ENCODE results near the gene ISX. TPM values are rescaled to one million over a fixed set of nuclear protein-coding genes. Genes with fewer than 3 reads are reported as not detected.
"Not testable (repeated sequence)": the region's sequence is repeated elsewhere in the genome, so short reads cannot be mapped to it uniquely, and the experiment has no call there.

The ISX gene
- not detected for polyA plus RNA-seq

- Mint-ChIP-seq H3K4me1 (no peaks in the 10 kb centered on the region), H3K27me3 (ENCODE audit: low read depth in 3 of 3) (peaks cover 0 to 9% (median 3%) of the 10 kb centered on the region in 3 donors), H3K27ac (no peak within 1 kb of the TSS), H3K4me3 (no peak within 1 kb of the TSS), H3K36me3 (no peaks in the 10 kb centered on the region), H3K9me3 (peaks cover 0 to 2% (median 0%) of the 10 kb centered on the region in 6 donors)
- no peak for DNase-seq
These were observed at the start of gene ISX for GRCh38 chr22:35065796-35066218. ISX (plus strand) TSS chr22:35066158; CDS start chr22:35067088, 930 bp downstream.

GRCh38 chr22:35016909-35017308 lies 49.0 kb upstream of the ISX start:
- Mint-ChIP-seq H3K27ac (no peak overlapping the region), H3K4me1 (no peaks in the 10 kb centered on the region), H3K27me3 (ENCODE audit: low read depth in 3 of 3) (peaks cover 0 to 2% (median 2%) of the 10 kb centered on the region in 3 donors)

GRCh38 chr22:35018995-35019394 lies 47.0 kb upstream of the ISX start:
- no peak overlapping the region for H3K4me3 Mint-ChIP-seq
- no peaks in the 10 kb centered on the region for H3K4me1 Mint-ChIP-seq
- peaks cover 0 to 2% (median 0%) of the 10 kb centered on the region in 6 donors for H3K9me3 Mint-ChIP-seq
- H3K36me3 Mint-ChIP-seq, result no peaks in the 10 kb centered on the region
- H3K27ac Mint-ChIP-seq, result no peak overlapping the region
- H3K27me3 Mint-ChIP-seq (ENCODE audit: low read depth in 3 of 3), result peaks cover 5 to 6% (median 5%) of the 10 kb centered on the region in 3 donors
- no peak for DNase-seq

More at GRCh38 chr22:35016909-35017308, 49.0 kb upstream of the ISX start:
- no peak for DNase-seq
- H3K9me3 Mint-ChIP-seq, result no peaks in the 10 kb centered on the region
- H3K36me3 Mint-ChIP-seq, result no peaks in the 10 kb centered on the region
- H3K4me3 Mint-ChIP-seq, result no peak overlapping the region

GRCh38 chr22:35020517-35020916 lies 45.4 kb upstream of the ISX start:
- peaks cover 6 to 8% (median 7%) of the 10 kb centered on the region in 3 donors for H3K27me3 Mint-ChIP-seq (ENCODE audit: low read depth in 3 of 3)
- H3K4me3 Mint-ChIP-seq, result no peak overlapping the region
- peaks cover 0 to 2% (median 0%) of the 10 kb centered on the region in 6 donors for H3K9me3 Mint-ChIP-seq
- no peak overlapping the region for H3K27ac Mint-ChIP-seq
- no peak for DNase-seq
- peaks cover 0 to 1% of the 10 kb centered on the region in 2 donors for H3K4me1 Mint-ChIP-seq
- no peaks in the 10 kb centered on the region for H3K36me3 Mint-ChIP-seq

- Mint-ChIP-seq H3K4me1 (peaks cover 0 to 1% of the 10 kb centered on the region in 2 donors), H3K36me3 (no peaks in the 10 kb centered on the region), H3K9me3 (peaks cover 0 to 2% (median 0%) of the 10 kb centered on the region in 6 donors), H3K27me3 (ENCODE audit: low read depth in 3 of 3) (peaks cover 8 to 11% (median 10%) of the 10 kb centered on the region in 3 donors), H3K27ac (no peak overlapping the region), H3K4me3 (no peak overlapping the region)
- DNase-seq, result no peak
These were observed 44.8 kb upstream of the ISX start for GRCh38 chr22:35021161-35021560.

GRCh38 chr22:35022291-35022690 lies 43.7 kb upstream of the ISX start:
- Mint-ChIP-seq H3K4me3 (no peak overlapping the region), H3K27me3 (ENCODE audit: low read depth in 3 of 3) (peaks cover 8 to 15% (median 10%) of the 10 kb centered on the region in 3 donors), H3K4me1 (peaks cover 0 to 1% of the 10 kb centered on the region in 2 donors), H3K9me3 (peaks cover 0 to 2% (median 0%) of the 10 kb centered on the region in 6 donors), H3K36me3 (no peaks in the 10 kb centered on the region), H3K27ac (no peak overlapping the region)
- DNase-seq, result no peak

GRCh38 chr22:35023692-35024363 lies 42.1 kb upstream of the ISX start:
- Mint-ChIP-seq H3K9me3 (peaks cover 0 to 2% (median 0%) of the 10 kb centered on the region in 6 donors), H3K4me1 (peaks cover 0 to 1% of the 10 kb centered on the region in 2 donors), H3K36me3 (no peaks in the 10 kb centered on the region), H3K27me3 (ENCODE audit: low read depth in 3 of 3) (peaks cover 7 to 25% (median 12%) of the 10 kb centered on the region in 3 donors), H3K4me3 (no peak overlapping the region), H3K27ac (no peak overlapping the region)
- DNase-seq, result peak; percentile 10 to 13 (median 11)

GRCh38 chr22:35024364-35024692 lies 41.6 kb upstream of the ISX start:
- H3K9me3 Mint-ChIP-seq, result peaks cover 0 to 2% (median 0%) of the 10 kb centered on the region in 6 donors
- DNase-seq, result no peak
- H3K4me1 Mint-ChIP-seq, result peaks cover 0 to 1% of the 10 kb centered on the region in 2 donors
- peaks cover 8 to 25% (median 16%) of the 10 kb centered on the region in 3 donors for H3K27me3 Mint-ChIP-seq (ENCODE audit: low read depth in 3 of 3)
- no peaks in the 10 kb centered on the region for H3K36me3 Mint-ChIP-seq
- no peak overlapping the region for H3K27ac Mint-ChIP-seq
- H3K4me3 Mint-ChIP-seq, result no peak overlapping the region

GRCh38 chr22:35030112-35030511 lies 35.8 kb upstream of the ISX start:
- H3K36me3 Mint-ChIP-seq, DNase-seq, H3K4me1 Mint-ChIP-seq, H3K4me3 Mint-ChIP-seq, H3K9me3 Mint-ChIP-seq, H3K27ac Mint-ChIP-seq: not testable (repeated sequence)
- peaks cover 8 to 25% (median 11%) of the 10 kb centered on the region in 3 donors for H3K27me3 Mint-ChIP-seq (ENCODE audit: low read depth in 3 of 3)

GRCh38 chr22:35032571-35032970 lies 33.4 kb upstream of the ISX start:
- H3K27ac Mint-ChIP-seq, result no peak overlapping the region

GRCh38 chr22:35033635-35034296 lies 32.2 kb upstream of the ISX start:
- no peak overlapping the region for H3K27ac Mint-ChIP-seq
- no peak for DNase-seq
- H3K27me3 Mint-ChIP-seq (ENCODE audit: low read depth in 3 of 3), result peaks cover 3 to 10% (median 9%) of the 10 kb centered on the region in 3 donors
- no peaks in the 10 kb centered on the region for H3K36me3 Mint-ChIP-seq
- peaks cover 0 to 2% (median 0%) of the 10 kb centered on the region in 6 donors for H3K9me3 Mint-ChIP-seq
- no peak overlapping the region for H3K4me3 Mint-ChIP-seq
- H3K4me1 Mint-ChIP-seq, result no peaks in the 10 kb centered on the region

More at GRCh38 chr22:35032571-35032970, 33.4 kb upstream of the ISX start:
- no peak for DNase-seq
- no peak overlapping the region for H3K4me3 Mint-ChIP-seq
- peaks cover 0 to 2% (median 0%) of the 10 kb centered on the region in 6 donors for H3K9me3 Mint-ChIP-seq
- peaks cover 7 to 15% (median 9%) of the 10 kb centered on the region in 3 donors for H3K27me3 Mint-ChIP-seq (ENCODE audit: low read depth in 3 of 3)
- no peaks in the 10 kb centered on the region for H3K4me1 Mint-ChIP-seq
- H3K36me3 Mint-ChIP-seq, result no peaks in the 10 kb centered on the region

- H3K4me3 Mint-ChIP-seq, result no peak overlapping the region
- H3K4me1 Mint-ChIP-seq, result no peaks in the 10 kb centered on the region
- DNase-seq, result no peak
- peaks cover 0 to 2% (median 0%) of the 10 kb centered on the region in 6 donors for H3K9me3 Mint-ChIP-seq
- no peak overlapping the region for H3K27ac Mint-ChIP-seq
- no peaks in the 10 kb centered on the region for H3K36me3 Mint-ChIP-seq
- peaks cover 4 to 11% (median 6%) of the 10 kb centered on the region in 3 donors for H3K27me3 Mint-ChIP-seq (ENCODE audit: low read depth in 3 of 3)
These were observed 31.0 kb upstream of the ISX start for GRCh38 chr22:35034963-35035362.

- Mint-ChIP-seq H3K4me1 (no peaks in the 10 kb centered on the region), H3K27me3 (ENCODE audit: low read depth in 3 of 3) (peaks cover 1 to 10% (median 7%) of the 10 kb centered on the region in 3 donors), H3K36me3 (no peaks in the 10 kb centered on the region), H3K27ac (no peak overlapping the region), H3K9me3 (peaks cover 0 to 2% (median 0%) of the 10 kb centered on the region in 6 donors), H3K4me3 (no peak overlapping the region)
- no peak for DNase-seq
These were observed 28.9 kb upstream of the ISX start for GRCh38 chr22:35037089-35037488.

- no peaks in the 10 kb centered on the region for H3K36me3 Mint-ChIP-seq
- DNase-seq, result no peak
- H3K4me3 Mint-ChIP-seq, result no peak overlapping the region
- H3K27me3 Mint-ChIP-seq (ENCODE audit: low read depth in 3 of 3), result peaks cover 1 to 10% (median 5%) of the 10 kb centered on the region in 3 donors
- H3K9me3 Mint-ChIP-seq, result peaks cover 0 to 2% (median 0%) of the 10 kb centered on the region in 6 donors
- no peaks in the 10 kb centered on the region for H3K4me1 Mint-ChIP-seq
- H3K27ac Mint-ChIP-seq, result no peak overlapping the region
These were observed 26.3 kb upstream of the ISX start for GRCh38 chr22:35039625-35040024.

Data from immature natural killer cell (primary cell).